ENCODE measurements around the gene SLC7A14.

DNA sequence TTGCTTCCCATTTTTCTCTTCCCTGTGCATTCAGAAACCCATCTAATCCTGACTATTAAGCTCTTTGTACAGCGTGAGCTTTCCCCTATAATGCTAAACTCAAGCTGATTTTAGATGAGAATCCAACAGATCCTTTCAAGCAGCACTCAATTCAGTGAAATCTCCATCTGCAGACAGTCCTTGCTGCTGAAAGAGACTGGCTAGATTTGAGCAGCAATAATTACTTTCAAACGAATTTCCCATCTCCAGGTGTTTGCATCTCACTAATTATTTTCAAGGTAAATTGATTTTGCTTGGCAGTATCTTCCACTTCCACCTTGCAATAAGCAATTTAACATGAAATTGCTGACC lies 49.5 kb upstream of the SLC7A14 start:
- TF ChIP-seq, protein P1, sequence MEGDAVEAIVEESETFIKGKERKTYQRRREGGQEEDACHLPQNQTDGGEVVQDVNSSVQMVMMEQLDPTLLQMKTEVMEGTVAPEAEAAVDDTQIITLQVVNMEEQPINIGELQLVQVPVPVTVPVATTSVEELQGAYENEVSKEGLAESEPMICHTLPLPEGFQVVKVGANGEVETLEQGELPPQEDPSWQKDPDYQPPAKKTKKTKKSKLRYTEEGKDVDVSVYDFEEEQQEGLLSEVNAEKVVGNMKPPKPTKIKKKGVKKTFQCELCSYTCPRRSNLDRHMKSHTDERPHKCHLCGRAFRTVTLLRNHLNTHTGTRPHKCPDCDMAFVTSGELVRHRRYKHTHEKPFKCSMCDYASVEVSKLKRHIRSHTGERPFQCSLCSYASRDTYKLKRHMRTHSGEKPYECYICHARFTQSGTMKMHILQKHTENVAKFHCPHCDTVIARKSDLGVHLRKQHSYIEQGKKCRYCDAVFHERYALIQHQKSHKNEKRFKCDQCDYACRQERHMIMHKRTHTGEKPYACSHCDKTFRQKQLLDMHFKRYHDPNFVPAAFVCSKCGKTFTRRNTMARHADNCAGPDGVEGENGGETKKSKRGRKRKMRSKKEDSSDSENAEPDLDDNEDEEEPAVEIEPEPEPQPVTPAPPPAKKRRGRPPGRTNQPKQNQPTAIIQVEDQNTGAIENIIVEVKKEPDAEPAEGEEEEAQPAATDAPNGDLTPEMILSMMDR (IDR thresholded peaks at IDR 0.05) = no peak
- no peak for TF ChIP-seq POLR2A (IDR thresholded peaks at IDR 0.05)
